ENCODE measurements around the gene LSG1.

DNA sequence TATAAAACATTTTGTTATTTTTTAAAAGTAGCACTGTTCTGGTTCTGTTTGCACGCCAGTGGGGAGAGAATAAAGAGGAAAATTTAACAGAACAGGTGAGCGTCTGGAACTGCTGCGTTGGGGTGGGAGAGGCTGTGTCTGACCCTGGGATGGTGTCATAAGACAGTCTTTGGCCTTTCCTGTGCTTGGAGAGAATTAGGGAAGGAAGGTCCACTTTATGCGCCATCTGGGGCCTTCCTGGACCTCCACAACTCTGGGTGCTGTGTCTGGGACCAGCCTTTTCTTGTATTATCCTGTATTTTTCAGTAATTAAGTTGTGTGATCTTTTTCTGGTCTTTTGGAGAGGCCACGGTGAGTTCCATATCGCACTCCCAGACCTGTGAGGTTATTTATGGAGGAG is 17.0 kb upstream of the LSG1 start:
- no peak for TF ChIP-seq EZH2 (IDR thresholded peaks at IDR 0.05; ENCODE audit: borderline replicate concordance, low read length)
- TF ChIP-seq, protein P1, sequence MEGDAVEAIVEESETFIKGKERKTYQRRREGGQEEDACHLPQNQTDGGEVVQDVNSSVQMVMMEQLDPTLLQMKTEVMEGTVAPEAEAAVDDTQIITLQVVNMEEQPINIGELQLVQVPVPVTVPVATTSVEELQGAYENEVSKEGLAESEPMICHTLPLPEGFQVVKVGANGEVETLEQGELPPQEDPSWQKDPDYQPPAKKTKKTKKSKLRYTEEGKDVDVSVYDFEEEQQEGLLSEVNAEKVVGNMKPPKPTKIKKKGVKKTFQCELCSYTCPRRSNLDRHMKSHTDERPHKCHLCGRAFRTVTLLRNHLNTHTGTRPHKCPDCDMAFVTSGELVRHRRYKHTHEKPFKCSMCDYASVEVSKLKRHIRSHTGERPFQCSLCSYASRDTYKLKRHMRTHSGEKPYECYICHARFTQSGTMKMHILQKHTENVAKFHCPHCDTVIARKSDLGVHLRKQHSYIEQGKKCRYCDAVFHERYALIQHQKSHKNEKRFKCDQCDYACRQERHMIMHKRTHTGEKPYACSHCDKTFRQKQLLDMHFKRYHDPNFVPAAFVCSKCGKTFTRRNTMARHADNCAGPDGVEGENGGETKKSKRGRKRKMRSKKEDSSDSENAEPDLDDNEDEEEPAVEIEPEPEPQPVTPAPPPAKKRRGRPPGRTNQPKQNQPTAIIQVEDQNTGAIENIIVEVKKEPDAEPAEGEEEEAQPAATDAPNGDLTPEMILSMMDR (IDR thresholded peaks at IDR 0.05; ENCODE audit: low read length), result no peak

All from OCI-LY1 (cell line).